Glutamatergic neuron (in vitro differentiated cells): ENCODE results near the gene PPP1R2B. TPM values are rescaled to one million over a fixed set of nuclear protein-coding genes. Genes with fewer than 3 reads are reported as not detected.
"Not testable (repeated sequence)": the region's sequence is repeated elsewhere in the genome, so short reads cannot be mapped to it uniquely, and the experiment has no call there.

Experiments
- DNase-seq: peaks from one replicate; pipeline ENCODE4 v3.0.0; 2022
- H3K27ac Mint-ChIP-seq: one replicate; pipeline ENCODE4 v1.8.0; 2020; ENCODE audit warnings: mild to moderate bottlenecking, mixed read lengths, inconsistent platforms; ENCODE audit not compliant: unreplicated experiment
- H3K27me3 Mint-ChIP-seq: one replicate; pipeline ENCODE4 v1.8.0; 2020; ENCODE audit warnings: mild to moderate bottlenecking, moderate library complexity, mixed read lengths, inconsistent platforms; ENCODE audit not compliant: unreplicated experiment
- H3K36me3 Mint-ChIP-seq: one replicate; pipeline ENCODE4 v1.8.0; 2020; ENCODE audit warnings: mild to moderate bottlenecking, mixed read lengths, inconsistent platforms; ENCODE audit not compliant: unreplicated experiment
- H3K4me1 Mint-ChIP-seq: one replicate; pipeline ENCODE4 v1.8.0; 2020; ENCODE audit warnings: mild to moderate bottlenecking, low read depth, mixed read lengths, inconsistent platforms; ENCODE audit not compliant: unreplicated experiment
- H3K4me3 Mint-ChIP-seq: one replicate; pipeline ENCODE4 v1.8.0; 2020; ENCODE audit warnings: mild to moderate bottlenecking, mixed read lengths, inconsistent platforms; ENCODE audit not compliant: unreplicated experiment
- H3K9me3 Mint-ChIP-seq: one replicate; pipeline ENCODE4 v1.8.0; 2020; ENCODE audit warnings: mild to moderate bottlenecking, moderate library complexity, mixed read lengths, inconsistent platforms; ENCODE audit not compliant: unreplicated experiment
- CTCF ChIP-seq: fragments of 200-600 bp; sonication (generic); IDR thresholded peaks from one replicate; pipeline ENCODE4 v1.5.0; 2021; ENCODE audit not compliant: partially characterized antibody, unreplicated experiment
- total RNA-seq: library from RNA; stranded (reverse); fragmentation: NEBNext Ultra II Directional; extraction: Animal tissue kit (Norgen Biotek cat#: 25700); gene quantifications from one replicate; pipeline ENCODE4 v1.2.1, GENCODE V29; 2021; ENCODE audit not compliant: unreplicated experiment

PPP1R2B gene
- total RNA-seq, 1 donor from 2014 or later: not detected

DNA sequence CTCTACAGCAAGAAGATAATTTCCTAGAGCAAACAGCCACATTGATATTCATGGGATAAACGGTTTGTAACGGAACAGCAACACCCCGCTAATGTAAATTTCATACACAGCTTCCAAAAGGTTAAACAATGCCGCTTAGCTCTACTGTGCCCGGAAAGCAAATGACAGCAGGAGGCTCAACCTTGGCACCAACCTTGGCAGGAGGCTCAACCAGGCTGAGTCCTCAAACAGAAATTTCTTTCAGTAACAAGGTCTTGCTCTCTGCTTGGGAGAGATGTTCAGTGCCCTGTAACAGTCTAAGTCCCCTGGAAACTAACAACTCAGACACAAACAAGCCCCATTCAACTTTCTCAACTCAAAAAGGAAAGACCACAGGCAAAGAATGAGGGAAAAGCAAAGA, 11.1 kb upstream of the PPP1R2B start:
- TF ChIP-seq CTCF: no peak
- Mint-ChIP-seq H3K4me3 (no peak overlapping the region), H3K27me3 (no peaks in the 10 kb centered on the region), H3K9me3 (peaks cover 1% of the 10 kb centered on the region), H3K36me3 (no peaks in the 10 kb centered on the region), H3K27ac (no peak overlapping the region), H3K4me1 (no peaks in the 10 kb centered on the region)
- no peak for DNase-seq

DNA sequence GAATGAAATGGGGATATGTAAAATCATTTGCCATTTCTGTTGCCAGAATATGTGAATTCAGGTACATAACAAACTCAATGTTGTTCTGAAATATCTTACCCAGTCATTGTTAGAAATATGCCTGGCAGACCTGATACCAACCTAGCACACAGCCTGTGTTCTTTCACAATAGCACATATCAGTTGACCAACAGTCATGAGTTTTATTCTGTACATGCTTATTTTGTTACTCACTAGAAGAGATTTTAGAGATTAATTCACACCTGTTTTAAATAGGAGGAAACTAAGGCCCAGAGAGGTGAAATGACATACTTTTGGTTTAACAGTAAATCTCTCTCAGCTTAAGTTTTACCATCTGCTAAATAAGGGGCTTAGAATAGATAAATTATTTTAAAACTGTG, 8.4 kb upstream of the PPP1R2B start:
- Mint-ChIP-seq H3K4me3 (no peak overlapping the region), H3K9me3 (peaks cover 1% of the 10 kb centered on the region), H3K4me1 (no peaks in the 10 kb centered on the region), H3K27ac (no peak overlapping the region), H3K27me3 (no peaks in the 10 kb centered on the region), H3K36me3 (no peaks in the 10 kb centered on the region)
- DNase-seq: no peak
- TF ChIP-seq CTCF: no peak

DNA sequence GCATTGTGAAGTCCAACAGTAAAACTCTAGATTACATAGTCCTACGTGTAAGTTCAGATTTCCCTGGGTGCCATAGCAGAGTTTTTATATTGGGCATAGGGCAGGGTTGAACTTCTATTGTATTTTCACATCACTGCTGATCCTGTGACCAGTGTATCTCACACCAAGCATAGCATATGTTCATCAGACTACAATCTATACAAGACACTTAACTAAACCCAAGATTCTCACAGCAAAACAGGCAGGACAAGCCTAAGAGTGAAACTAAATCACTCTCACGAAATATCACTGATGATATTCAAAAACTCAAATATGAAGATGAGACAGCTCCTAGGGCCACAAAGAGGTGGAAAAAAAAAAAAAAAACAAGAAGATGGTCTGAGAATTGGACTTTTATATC, 3.2 kb upstream of the PPP1R2B start:
- H3K4me3 Mint-ChIP-seq: no peak overlapping the region
- no peak overlapping the region for H3K27ac Mint-ChIP-seq
- peaks cover 7% of the 10 kb centered on the region for H3K9me3 Mint-ChIP-seq
- H3K4me1 Mint-ChIP-seq: no peaks in the 10 kb centered on the region
- no peak for DNase-seq
- H3K36me3 Mint-ChIP-seq: peaks cover 4% of the 10 kb centered on the region
- no peaks in the 10 kb centered on the region for H3K27me3 Mint-ChIP-seq
- no peak for TF ChIP-seq CTCF

DNA sequence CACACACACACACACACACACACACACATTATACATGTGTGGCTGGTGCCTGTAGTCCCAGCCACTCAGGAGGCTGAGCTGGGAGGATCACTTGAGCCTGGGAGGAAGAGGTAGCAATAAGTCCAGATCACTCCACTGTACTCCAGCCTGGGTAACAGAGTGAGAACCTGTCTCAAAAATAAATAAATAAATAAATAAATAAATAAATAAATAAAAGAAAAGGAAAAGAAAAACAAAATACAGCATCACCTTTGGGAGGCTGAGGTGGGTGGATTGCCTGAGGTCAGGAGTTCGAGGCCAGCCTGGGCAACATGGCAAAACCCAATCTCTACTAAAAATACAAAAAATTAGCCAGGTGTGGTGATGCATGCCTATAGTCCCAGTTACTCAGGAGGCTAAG, 1.6 kb upstream of the PPP1R2B start:
- H3K9me3 Mint-ChIP-seq, H3K4me3 Mint-ChIP-seq, DNase-seq, H3K4me1 Mint-ChIP-seq, H3K27ac Mint-ChIP-seq, H3K27me3 Mint-ChIP-seq, H3K36me3 Mint-ChIP-seq: not testable (repeated sequence)

DNA sequence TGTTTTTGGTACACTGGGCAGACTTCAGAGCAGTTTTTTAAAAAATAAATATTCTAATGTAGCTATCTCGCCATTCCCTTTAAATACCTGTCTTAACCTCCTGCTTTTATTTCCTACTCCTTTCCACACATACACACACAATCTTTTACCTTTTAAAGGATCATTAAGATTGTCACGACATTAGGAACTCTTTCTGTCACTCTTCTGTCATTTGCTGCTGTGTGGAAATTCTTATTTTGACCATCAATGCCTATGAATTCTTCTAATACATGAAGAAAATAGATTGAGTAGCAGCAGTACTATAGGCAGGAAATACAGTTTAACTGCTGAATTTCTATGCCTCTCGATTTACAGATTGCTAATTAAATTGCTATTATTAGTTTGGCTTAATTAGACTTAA, 1.8 kb downstream of the PPP1R2B start:
- H3K9me3 Mint-ChIP-seq: peaks cover 11% of the 10 kb centered on the region
- DNase-seq: no peak
- H3K4me1 Mint-ChIP-seq: no peaks in the 10 kb centered on the region
- peaks cover 4% of the 10 kb centered on the region for H3K36me3 Mint-ChIP-seq
- no peak overlapping the region for H3K4me3 Mint-ChIP-seq
- H3K27ac Mint-ChIP-seq: no peak overlapping the region
- no peak for TF ChIP-seq CTCF
- no peaks in the 10 kb centered on the region for H3K27me3 Mint-ChIP-seq

DNA sequence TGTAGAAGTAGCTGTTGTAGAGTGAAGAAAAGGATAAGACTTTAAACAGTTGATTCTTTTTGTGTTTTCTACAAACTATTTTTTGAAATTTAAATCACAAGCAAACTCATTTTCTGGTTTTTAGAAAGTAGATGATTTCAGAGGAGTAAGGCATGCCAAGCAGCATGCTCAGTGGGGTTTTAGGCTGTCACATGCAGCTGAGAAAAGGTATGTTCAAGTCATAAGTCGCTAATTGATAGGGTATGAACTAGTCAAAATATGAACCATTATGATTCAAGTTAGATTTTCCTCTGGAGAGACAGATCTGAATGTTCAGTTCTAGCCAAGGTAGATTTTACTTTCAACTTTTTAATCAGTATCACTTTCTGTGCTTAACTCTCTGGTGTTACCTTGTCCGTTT, 3.0 kb downstream of the PPP1R2B start:
- not testable (repeated sequence) for H3K4me1 Mint-ChIP-seq, H3K27ac Mint-ChIP-seq, H3K27me3 Mint-ChIP-seq, H3K36me3 Mint-ChIP-seq, DNase-seq, H3K9me3 Mint-ChIP-seq, H3K4me3 Mint-ChIP-seq
